Measurements from ENCODE around the gene CCDC88B.

DNA sequence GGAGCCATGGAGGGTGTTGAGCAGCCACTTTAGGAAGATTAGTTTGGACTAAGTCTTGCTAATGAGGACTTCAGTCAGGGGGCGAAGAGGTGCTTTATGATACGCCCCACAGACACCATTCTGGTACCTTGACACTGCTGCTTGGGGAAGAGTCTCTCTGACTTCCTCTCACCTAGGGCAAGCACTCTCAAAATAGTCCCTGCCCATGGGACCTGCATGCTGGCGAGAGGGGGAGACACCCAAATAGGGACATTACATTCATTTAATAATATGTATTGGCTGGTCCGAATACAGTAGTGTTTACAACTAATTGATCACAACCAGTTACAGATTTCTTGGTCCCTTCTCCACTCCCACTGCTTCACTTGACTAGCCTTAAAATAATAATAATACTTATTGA lies 44.2 kb upstream of the CCDC88B start:
- TF ChIP-seq, protein P1, sequence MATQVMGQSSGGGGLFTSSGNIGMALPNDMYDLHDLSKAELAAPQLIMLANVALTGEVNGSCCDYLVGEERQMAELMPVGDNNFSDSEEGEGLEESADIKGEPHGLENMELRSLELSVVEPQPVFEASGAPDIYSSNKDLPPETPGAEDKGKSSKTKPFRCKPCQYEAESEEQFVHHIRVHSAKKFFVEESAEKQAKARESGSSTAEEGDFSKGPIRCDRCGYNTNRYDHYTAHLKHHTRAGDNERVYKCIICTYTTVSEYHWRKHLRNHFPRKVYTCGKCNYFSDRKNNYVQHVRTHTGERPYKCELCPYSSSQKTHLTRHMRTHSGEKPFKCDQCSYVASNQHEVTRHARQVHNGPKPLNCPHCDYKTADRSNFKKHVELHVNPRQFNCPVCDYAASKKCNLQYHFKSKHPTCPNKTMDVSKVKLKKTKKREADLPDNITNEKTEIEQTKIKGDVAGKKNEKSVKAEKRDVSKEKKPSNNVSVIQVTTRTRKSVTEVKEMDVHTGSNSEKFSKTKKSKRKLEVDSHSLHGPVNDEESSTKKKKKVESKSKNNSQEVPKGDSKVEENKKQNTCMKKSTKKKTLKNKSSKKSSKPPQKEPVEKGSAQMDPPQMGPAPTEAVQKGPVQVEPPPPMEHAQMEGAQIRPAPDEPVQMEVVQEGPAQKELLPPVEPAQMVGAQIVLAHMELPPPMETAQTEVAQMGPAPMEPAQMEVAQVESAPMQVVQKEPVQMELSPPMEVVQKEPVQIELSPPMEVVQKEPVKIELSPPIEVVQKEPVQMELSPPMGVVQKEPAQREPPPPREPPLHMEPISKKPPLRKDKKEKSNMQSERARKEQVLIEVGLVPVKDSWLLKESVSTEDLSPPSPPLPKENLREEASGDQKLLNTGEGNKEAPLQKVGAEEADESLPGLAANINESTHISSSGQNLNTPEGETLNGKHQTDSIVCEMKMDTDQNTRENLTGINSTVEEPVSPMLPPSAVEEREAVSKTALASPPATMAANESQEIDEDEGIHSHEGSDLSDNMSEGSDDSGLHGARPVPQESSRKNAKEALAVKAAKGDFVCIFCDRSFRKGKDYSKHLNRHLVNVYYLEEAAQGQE (IDR thresholded peaks at IDR 0.05; ENCODE audit: insufficient read depth in 1 of 2, low read depth in 2 of 2, low read length in 2 of 2): no peak
- no peak for TF ChIP-seq TAF1 (IDR thresholded peaks at IDR 0.05; ENCODE audit: borderline replicate concordance, insufficient read depth, low read length)

Data from PFSK-1 (cell line).